OCI-LY7 (cell line): ENCODE measurements around the gene TMEM39A.

Source experiments
- CTCF ChIP-seq: fragments of 200-600 bp; sonication (generic); conservative IDR thresholded peaks from 2 replicates; pipeline ENCODE4 v1.5.1; 2014; ENCODE audit warnings: mild to moderate bottlenecking, antibody characterized with exemption, low read length, moderate library complexity, mixed read lengths
- EZH2phosphoT487 ChIP-seq: fragments of 200-600 bp; sonication (generic); IDR thresholded peaks from 2 replicates; pipeline ENCODE4 v1.6.1; 2018; ENCODE audit warnings: low read depth, borderline replicate concordance, mild to moderate bottlenecking, mixed run types, antibody characterized with exemption, low read length, moderate library complexity, mixed read lengths

- no peak for TF ChIP-seq CTCF
- TF ChIP-seq EZH2phosphoT487, result no peak
Observed at GRCh38 chr3:119408243-119408950, 55.0 kb downstream of the TMEM39A start.
